Activated T-cell treated with anti-CD3 and anti-CD28 coated beads, Interleukin-2, amount 50 U/mL, for 24 hours (primary cell): ENCODE data around the gene NOXO1.
"Not testable (repeated sequence)": the region's sequence is repeated elsewhere in the genome, so short reads cannot be mapped to it uniquely, and the experiment has no call there.

Experiments
- DNase-seq: peaks from one replicate; pipeline ENCODE4 v3.0.0-alpha.2; 2020
- H3K27ac Mint-ChIP-seq: 2 replicates; pipeline ENCODE4 v1.8.0; 2020; ENCODE audit warnings: mild to moderate bottlenecking, mixed read lengths
- H3K27me3 Mint-ChIP-seq: 2 replicates; pipeline ENCODE4 v1.8.0; 2020; ENCODE audit warnings: mixed read lengths
- H3K36me3 Mint-ChIP-seq: 2 replicates; pipeline ENCODE4 v1.8.0; 2020; ENCODE audit warnings: low read depth, mixed read lengths
- H3K4me1 Mint-ChIP-seq: 2 replicates; pipeline ENCODE4 v1.8.0; 2020; ENCODE audit warnings: low read depth, mixed read lengths
- H3K4me3 Mint-ChIP-seq: 2 replicates; pipeline ENCODE4 v1.8.0; 2020; ENCODE audit warnings: mild to moderate bottlenecking, moderate library complexity, mixed read lengths
- H3K9me3 Mint-ChIP-seq: 2 replicates; pipeline ENCODE4 v1.8.0; 2020; ENCODE audit warnings: mixed read lengths

The NOXO1 gene

DNA sequence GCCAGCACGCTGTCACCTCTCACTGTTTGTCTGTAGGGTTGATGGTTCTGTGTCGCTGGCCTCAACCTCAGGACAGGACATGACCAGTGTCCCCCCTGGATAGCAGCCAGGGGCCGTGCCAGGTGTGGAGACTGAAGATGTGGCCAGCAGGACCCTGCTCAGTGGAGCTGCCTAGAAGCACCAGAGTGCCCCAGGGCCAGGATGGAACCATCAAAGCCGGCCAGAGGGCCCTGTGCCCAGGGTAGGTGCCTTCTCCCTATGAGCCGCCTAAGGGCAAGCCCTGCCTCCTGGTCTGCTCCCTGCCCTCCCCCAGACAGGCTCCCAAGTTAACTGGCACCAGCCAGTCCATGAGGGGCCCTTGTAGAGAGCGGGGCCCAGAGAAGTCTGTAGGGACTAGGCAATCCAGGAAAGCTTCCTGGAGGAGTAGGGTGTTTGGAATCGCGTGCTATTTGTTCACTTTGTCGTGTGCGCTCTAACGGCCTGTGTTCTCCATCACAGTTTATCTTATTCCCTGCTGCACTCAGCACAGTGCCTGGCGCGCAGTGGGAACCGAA lies 22.5 kb downstream of the NOXO1 start:
- H3K27ac Mint-ChIP-seq, result peak overlapping the region; percentile 94
- H3K36me3 Mint-ChIP-seq, result peaks cover 44% of the 10 kb centered on the region
- no peaks in the 10 kb centered on the region for H3K27me3 Mint-ChIP-seq
- peaks cover 37% of the 10 kb centered on the region for H3K4me1 Mint-ChIP-seq
- no peaks in the 10 kb centered on the region for H3K9me3 Mint-ChIP-seq
- H3K4me3 Mint-ChIP-seq, result peak overlapping the region; percentile 87
- no peak for DNase-seq

DNA sequence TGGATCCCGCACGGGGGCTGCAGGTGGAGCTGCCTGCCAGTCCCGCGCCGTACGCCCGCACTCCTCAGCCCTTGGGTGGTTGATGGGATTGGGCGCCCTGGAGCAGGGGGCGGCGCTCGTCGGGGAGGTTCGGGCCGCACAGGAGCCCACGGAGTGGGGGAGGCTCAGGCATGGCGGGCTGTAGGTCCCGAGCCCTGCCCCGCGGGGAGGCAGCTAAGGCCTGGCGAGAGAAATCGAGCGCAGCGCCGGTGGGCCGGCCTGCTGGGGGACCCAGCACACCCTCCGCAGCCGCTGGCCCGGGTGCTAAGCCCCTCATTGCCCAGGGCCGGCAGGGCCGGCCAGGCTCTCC lies 23.2 kb downstream of the NOXO1 start:
- peaks cover 37% of the 10 kb centered on the region for H3K36me3 Mint-ChIP-seq
- not testable (repeated sequence) for DNase-seq, H3K27me3 Mint-ChIP-seq, H3K4me3 Mint-ChIP-seq, H3K9me3 Mint-ChIP-seq, H3K27ac Mint-ChIP-seq
- peaks cover 34% of the 10 kb centered on the region for H3K4me1 Mint-ChIP-seq

DNA sequence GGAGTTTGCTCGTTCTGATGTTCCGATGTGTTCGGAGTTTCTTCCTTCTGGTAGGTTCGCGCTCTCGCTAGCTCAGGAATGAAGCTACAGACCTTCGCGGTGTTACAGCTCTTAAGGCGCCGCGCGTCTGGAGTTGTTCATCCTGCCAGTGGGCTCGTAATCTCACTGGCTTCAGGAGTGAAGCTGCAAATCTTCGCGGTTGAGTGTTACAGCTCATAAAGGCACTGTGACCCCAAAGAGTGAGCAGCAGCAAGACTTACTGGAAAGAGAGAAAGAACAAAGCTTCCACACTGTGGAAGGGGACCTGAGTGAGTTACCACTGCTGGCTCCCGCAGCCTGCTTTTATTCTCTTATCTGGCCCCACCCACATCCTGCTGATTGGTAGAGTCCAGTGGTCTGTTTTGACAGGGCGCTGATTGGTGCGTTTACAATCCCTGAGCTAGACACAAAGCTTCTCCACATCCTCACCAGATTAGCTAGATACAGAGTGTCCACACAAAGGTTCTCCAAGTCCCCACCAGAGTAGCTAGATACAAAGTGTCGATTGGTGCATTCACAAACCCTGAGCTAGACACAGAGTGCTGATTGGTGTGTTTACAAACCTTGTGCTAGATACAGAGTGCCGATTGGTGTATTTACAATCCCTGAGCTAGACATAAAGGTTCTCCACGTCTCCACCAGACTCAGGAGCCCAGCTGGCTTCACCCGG lies 23.7 kb downstream of the NOXO1 start:
- H3K27me3 Mint-ChIP-seq, H3K27ac Mint-ChIP-seq, H3K9me3 Mint-ChIP-seq, DNase-seq, H3K4me3 Mint-ChIP-seq: not testable (repeated sequence)
- H3K36me3 Mint-ChIP-seq, result peaks cover 32% of the 10 kb centered on the region
- peaks cover 29% of the 10 kb centered on the region for H3K4me1 Mint-ChIP-seq

DNA sequence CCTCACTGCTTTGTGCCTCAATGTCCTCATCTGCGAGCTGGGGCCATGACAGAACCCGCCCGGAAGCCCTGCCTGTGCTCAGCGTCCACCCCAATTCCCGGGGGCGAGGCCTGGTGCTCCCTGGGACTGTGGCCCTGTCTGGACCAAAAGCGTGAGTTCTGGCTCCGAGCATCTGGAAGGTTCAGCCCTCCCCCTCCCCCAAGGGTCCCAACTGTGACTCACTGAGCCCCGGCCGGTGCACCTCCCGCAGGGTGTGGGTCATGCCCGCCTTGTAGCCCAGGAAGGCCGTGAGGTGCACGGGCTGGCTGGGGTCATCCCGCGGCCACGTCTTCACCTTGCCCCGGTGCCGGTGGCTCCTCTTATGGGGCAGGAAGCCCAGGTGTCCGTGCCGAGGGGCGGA lies 27.5 kb downstream of the NOXO1 start:
- no peak for DNase-seq

DNA sequence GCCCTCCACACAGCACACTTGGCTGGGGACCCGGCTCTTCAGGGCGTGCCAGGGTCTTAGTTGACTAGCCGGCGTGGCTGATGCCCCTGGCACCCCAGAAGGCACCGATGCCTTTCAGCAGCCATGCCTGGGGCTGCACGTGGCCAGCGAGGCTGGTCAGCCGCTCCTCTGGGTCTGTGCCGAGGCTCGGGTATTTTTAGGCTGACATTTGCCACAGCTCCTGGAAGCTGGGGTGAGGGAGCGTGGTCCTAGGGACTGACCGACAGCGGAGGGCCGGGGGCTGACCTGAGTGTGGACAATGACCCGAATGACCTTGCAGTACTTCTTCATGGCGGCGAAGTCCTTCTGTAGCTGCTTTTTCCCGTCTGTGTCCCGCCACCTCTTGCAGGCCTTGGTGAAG lies 30.7 kb downstream of the NOXO1 start:
- Mint-ChIP-seq H3K4me3 (no peak overlapping the region), H3K36me3 (no peaks in the 10 kb centered on the region), H3K27me3 (no peaks in the 10 kb centered on the region), H3K4me1 (no peaks in the 10 kb centered on the region), H3K27ac (no peak overlapping the region), H3K9me3 (no peaks in the 10 kb centered on the region)
- no peak for DNase-seq

More for the DNA sequence above, 27.5 kb downstream of the NOXO1 start:
- H3K4me3 Mint-ChIP-seq, result no peak overlapping the region
- peaks cover 2% of the 10 kb centered on the region for H3K4me1 Mint-ChIP-seq
- H3K27me3 Mint-ChIP-seq, result no peaks in the 10 kb centered on the region
- H3K27ac Mint-ChIP-seq, result no peak overlapping the region
- H3K36me3 Mint-ChIP-seq, result no peaks in the 10 kb centered on the region
- no peaks in the 10 kb centered on the region for H3K9me3 Mint-ChIP-seq

DNA sequence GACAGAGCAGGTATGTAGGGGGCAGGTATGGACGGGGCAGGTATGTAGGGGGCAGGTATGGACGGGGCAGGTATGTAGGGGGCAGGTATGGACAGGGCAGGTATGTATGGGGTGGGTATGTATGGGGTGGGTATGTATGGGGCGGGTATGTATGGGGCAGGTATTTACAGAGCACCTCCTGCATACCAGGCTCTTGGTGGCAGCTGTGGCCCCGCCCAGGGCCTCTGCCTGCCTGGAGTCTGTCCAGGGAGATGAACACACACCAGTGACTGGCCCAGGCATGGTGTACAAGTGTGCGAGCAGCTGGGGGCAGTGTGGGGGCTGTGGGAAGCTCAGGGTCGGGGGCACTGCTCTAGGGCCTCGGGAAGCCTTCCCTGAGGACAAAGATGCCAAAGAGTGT lies 31.2 kb downstream of the NOXO1 start:
- Mint-ChIP-seq H3K9me3 (no peaks in the 10 kb centered on the region), H3K27ac (no peak overlapping the region), H3K4me1 (no peaks in the 10 kb centered on the region), H3K36me3 (no peaks in the 10 kb centered on the region), H3K27me3 (no peaks in the 10 kb centered on the region), H3K4me3 (no peak overlapping the region)
- DNase-seq, result no peak

DNA sequence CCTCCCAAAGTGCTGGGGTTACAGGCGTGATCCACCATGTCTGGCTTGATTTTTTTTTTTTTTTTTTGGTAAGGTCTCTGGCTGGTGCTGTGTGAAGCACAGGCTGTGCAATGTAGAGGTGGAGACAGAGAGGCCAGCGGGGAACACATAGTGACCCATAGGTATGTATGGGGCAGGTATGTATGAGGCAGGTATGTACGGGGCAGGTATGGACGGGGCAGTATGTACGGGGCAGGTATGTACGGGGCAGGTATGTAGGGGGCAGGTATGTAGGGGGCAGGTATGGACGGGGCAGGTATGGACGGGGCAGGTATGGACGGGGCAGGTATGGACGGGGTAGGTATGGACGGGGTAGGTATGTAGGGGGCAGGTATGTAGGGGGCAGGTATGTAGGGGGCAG lies 31.8 kb downstream of the NOXO1 start:
- H3K36me3 Mint-ChIP-seq, result no peaks in the 10 kb centered on the region
- no peak overlapping the region for H3K27ac Mint-ChIP-seq
- no peak for DNase-seq
- no peak overlapping the region for H3K4me3 Mint-ChIP-seq
- no peaks in the 10 kb centered on the region for H3K27me3 Mint-ChIP-seq
- peaks cover 2% of the 10 kb centered on the region for H3K4me1 Mint-ChIP-seq
- H3K9me3 Mint-ChIP-seq, result no peaks in the 10 kb centered on the region

DNA sequence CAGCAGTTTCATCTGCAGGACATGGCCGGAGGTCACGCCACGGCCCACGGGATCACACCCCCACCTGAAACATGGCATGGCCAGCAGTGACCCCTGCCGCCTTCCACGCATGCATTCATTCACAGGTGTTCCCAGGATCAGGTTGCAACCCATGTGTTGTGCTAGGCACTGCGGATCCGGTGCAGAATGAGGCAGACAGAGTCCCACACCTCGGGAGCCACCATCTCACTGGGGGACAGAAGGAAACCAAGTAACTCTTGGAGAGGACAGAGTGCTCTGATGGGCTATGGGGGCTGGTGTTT lies 33.9 kb downstream of the NOXO1 start:
- Mint-ChIP-seq H3K9me3 (no peaks in the 10 kb centered on the region), H3K27me3 (no peaks in the 10 kb centered on the region), H3K4me3 (no peak overlapping the region), H3K4me1 (peaks cover 17% of the 10 kb centered on the region), H3K36me3 (peaks cover 2% of the 10 kb centered on the region), H3K27ac (no peak overlapping the region)
- no peak for DNase-seq

DNA sequence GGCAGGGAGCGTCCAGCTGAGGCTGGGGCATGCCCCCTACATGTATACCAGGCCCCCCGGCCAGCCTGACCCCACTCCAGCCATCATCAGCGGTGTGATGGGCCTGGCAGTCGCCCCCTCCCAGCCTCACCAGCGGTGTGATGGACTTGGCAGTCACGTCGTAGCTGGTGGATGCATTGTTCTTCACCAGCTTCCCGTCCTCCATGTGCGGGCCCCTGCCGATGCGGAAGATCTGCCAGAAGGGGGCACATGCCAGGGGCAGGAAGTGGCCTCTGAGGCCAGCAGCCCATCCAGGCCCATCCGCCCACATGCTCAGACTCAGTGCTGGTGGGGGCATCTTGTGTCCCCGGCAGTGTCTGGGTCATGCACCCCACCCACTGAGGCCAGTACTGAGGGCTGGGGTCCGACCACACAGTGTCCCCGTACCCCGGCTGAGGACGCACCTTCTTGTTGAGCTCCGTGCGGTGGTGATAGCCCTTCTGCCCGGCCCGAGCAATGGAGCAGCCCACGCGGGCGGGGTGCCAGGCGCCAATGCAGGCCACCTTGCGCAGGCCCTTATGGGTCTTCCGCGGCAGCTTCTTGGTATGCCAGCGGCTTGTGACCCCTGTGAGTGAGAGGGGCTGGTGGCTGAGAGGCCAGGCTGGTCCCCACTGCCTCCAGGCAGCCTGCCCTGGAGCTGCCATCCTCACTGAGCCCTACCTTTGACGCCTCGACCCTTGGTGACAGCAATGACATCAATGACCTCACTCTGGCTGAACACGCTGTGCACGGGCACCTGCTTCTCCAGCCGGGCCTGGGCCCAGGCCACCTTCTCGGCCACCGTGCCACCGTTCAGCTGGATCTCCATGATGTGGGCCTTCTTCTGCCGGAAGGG lies 34.5 kb downstream of the NOXO1 start:
- Mint-ChIP-seq H3K27me3 (no peaks in the 10 kb centered on the region), H3K36me3 (peaks cover 2% of the 10 kb centered on the region), H3K9me3 (no peaks in the 10 kb centered on the region), H3K4me1 (peaks cover 23% of the 10 kb centered on the region), H3K4me3 (no peak overlapping the region), H3K27ac (no peak overlapping the region)
- DNase-seq, result no peak

DNA sequence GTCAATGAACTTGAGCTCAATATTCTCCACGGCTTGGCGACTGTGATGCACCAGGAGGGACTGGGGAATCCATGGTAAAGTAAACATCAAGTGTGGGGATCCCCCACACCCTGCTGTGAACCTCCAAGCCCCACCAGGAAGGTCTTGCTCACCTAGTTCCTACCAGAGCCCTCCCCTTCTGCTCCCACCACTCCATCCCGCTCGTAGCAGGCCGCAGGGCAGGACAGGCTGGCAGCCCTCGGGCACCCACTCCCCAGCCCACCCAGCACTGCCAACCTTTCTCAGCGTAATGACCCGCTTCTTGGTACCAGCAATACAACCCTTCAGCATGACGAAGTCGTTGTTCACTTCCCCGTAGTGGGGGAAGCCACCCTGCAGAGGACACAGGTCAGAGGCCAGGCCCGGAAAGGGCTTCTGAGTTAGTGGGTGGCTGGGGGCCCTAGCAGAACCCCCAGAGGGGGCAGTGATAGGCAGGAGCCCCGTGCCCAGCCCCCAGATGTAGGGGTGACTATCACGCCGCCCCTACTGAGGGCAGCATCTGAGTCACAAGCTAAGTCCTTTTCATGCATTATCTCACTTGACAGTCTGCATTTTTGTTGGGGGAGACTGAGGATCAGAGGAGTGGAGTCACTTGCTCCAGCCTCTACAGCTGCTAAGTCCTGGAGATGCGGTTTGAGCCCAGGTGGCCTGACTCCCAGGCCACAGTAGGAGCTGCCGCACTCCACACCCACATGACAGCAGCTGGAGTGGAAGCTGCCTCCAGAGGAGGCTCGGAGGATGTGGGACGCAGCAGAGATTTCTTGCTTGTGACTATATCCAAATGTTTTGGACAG lies 35.5 kb downstream of the NOXO1 start:
- no peaks in the 10 kb centered on the region for H3K27me3 Mint-ChIP-seq
- DNase-seq, result no peak
- peaks cover 2% of the 10 kb centered on the region for H3K36me3 Mint-ChIP-seq
- no peaks in the 10 kb centered on the region for H3K9me3 Mint-ChIP-seq
- H3K4me3 Mint-ChIP-seq, result no peak overlapping the region
- H3K27ac Mint-ChIP-seq, result no peak overlapping the region
- peaks cover 29% of the 10 kb centered on the region for H3K4me1 Mint-ChIP-seq

DNA sequence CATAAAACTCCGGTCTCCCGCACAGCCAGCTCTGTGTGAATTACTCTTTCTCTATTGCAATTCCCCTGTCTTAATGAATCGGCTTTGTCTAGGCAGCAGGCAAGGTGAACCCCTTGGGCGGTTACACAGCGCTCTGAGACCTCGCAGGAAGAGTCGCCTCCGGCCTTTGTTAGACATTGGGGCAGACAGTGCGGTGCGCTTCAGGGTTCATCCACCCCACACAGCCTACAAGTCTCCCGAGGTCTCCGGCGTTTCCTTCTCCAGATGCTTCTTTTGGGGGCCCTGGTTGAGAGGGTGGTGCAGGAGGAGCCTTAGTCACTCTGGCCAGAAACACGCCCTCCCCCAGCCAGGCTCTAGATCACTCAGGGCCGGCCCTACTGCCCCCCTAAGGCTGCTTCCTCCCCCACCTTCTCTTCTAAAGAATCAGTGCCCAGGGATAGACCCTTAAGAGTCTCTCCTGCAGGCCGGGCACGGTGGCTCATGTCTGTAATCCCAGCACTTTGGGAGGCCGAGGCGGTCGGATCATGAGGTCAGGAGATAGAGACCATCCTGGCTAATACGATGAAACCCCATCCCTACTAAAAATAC lies 36.6 kb downstream of the NOXO1 start:
- peak overlapping the region; percentile 92 for H3K4me3 Mint-ChIP-seq
- no peaks in the 10 kb centered on the region for H3K27me3 Mint-ChIP-seq
- H3K9me3 Mint-ChIP-seq, result no peaks in the 10 kb centered on the region
- H3K27ac Mint-ChIP-seq, result peak overlapping the region; percentile 38
- no peak for DNase-seq
- H3K36me3 Mint-ChIP-seq, result peaks cover 8% of the 10 kb centered on the region
- peaks cover 29% of the 10 kb centered on the region for H3K4me1 Mint-ChIP-seq

DNA sequence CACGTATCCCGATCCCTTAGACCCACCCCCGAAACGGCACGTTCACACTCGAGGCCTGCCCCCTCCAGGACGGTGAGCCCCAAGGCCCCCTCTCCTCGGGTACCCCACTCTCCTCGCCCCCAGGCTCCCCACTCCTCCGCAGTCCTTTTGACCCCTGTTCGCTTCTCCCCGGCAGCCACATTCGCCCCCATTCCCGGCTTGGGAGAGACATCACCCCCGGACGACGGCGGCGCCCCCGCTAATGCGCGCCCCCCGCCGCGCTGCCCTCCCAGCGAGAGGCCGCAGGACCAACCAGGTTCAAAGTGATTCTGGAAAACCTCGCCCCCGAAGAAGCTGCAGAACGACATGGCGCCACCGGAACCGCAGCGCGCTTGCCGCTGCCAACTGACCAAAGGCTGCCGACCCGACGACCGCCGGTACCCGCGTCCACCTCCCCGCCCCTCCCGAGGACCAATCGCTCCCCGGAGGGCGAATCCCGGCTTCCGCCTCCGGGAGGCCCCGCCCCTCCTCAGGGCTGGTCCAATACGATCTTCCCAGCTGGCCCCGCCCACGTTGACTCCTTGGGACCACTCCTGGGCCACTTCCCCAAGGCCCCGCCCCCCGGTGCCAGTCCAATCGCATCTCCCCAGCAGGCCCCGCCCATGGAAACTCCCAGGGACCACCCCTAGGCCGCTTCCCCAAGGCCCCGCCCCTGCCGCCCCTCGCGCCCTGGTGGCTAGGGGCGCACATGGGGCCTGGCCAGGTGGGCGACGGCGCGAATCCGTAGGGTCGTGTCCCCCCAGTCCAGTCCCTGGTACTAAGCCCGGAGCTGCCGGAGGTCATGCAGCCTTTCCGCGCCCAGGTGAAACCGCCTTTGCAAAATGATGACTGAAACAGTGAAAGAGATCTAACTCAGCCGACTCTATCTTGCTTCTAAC lies 38.2 kb downstream of the NOXO1 start, which contains the start of gene MSRB1:
Gene MSRB1, minus strand, starts transcription at position 390 of the 917 bp plus-strand sequence. Its CDS starts 43 bp downstream, at position 347.
- no peaks in the 10 kb centered on the region for H3K9me3 Mint-ChIP-seq
- H3K4me1 Mint-ChIP-seq, result peaks cover 29% of the 10 kb centered on the region
- H3K4me3 Mint-ChIP-seq, result peak within 1 kb of the TSS; percentile 92
- DNase-seq, result peak; percentile 99
- H3K27me3 Mint-ChIP-seq, result no peaks in the 10 kb centered on the region
- peaks cover 20% of the 10 kb centered on the region for H3K36me3 Mint-ChIP-seq
- peak within 1 kb of the TSS; percentile 91 for H3K27ac Mint-ChIP-seq

DNA sequence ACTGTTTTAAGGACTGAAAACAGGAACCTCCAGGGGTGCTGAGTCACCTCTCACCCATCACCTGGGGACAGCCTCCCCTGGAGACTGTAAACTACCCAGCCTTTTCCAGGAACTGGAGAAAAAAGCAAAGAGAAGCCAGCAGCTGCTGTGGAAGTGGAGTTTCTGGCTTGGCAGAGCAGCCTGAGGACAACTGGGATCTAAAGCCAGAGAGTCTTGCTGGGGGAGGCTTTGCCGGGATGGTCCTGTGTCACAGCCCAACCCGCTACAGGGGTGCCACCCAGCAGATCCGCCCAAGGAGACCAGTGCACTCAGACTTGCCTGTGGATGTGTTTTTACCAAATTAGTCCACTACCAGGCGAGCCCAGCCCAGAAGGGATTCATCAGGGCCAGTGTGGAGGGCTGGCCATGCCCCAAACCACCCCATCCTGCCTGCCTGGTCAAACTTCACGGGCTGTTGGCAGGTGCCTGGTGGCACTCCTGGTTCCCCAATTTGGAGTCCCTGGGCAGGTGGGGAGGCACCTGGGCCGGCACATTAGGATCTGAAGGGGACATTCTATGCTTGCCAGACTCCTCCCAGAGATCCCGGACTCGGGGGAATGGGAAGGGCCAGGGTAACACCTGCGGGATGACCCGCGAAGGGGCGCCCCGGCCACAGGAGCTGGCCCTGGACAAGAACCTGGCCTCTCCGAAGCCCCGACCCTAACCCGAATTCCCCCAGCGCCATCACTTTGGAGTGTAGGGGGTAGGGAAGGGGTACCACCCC lies 39.0 kb downstream of the NOXO1 start:
- peak overlapping the region; percentile 92 for H3K4me3 Mint-ChIP-seq
- no peaks in the 10 kb centered on the region for H3K27me3 Mint-ChIP-seq
- peak overlapping the region; percentile 91 for H3K27ac Mint-ChIP-seq
- peaks cover 24% of the 10 kb centered on the region for H3K36me3 Mint-ChIP-seq
- peaks cover 29% of the 10 kb centered on the region for H3K4me1 Mint-ChIP-seq
- DNase-seq, result peak; percentile 48
- H3K9me3 Mint-ChIP-seq, result no peaks in the 10 kb centered on the region
